Daoy (cell line): ENCODE measurements around the gene LRRC38. TPM values are rescaled to one million over a fixed set of nuclear protein-coding genes. Genes with fewer than 3 reads are reported as not detected.
A peak's percentile ranks its signal among the peaks of the same experiment; 100 is the strongest.
"Not testable (repeated sequence)": the region's sequence is repeated elsewhere in the genome, so short reads cannot be mapped to it uniquely, and the experiment has no call there.

ENCODE experiments used
- DNase-seq: peaks from one replicate; pipeline ENCODE4 v3.0.0-alpha.2; 2015; ENCODE audit warnings: low read depth
- total RNA-seq: library from RNA; depleted of rRNA; stranded (reverse); fragments of >200 nt; shearing (Covaris generic); gene quantifications from 2 replicates; pipeline ENCODE4 v1.2.3, GENCODE V29; 2014; rRNA removed

LRRC38 gene
- total RNA-seq, 1 experiment from 2014 or later = not detected

GRCh38 chr1:13465515-13465914 is 48.3 kb downstream of the LRRC38 start:
- no peak for DNase-seq

- no peak for DNase-seq
Observed at GRCh38 chr1:13462682-13463081, 51.1 kb downstream of the LRRC38 start.

- no peak for DNase-seq
Observed at GRCh38 chr1:13461977-13462376, 51.8 kb downstream of the LRRC38 start.

- no peak for DNase-seq
Observed at GRCh38 chr1:13456904-13457532, 56.8 kb downstream of the LRRC38 start.

GRCh38 chr1:13451399-13451965 is 62.3 kb downstream of the LRRC38 start:
- DNase-seq = peak; percentile 13

GRCh38 chr1:13450204-13450603 is 63.6 kb downstream of the LRRC38 start:
- DNase-seq = no peak

GRCh38 chr1:13443335-13443979 is 70.3 kb downstream of the LRRC38 start:
- DNase-seq = no peak

- DNase-seq = not testable (repeated sequence)
Observed at GRCh38 chr1:13439104-13439783, 74.6 kb downstream of the LRRC38 start.

- no peak for DNase-seq
Observed at GRCh38 chr1:13435458-13435857, 78.3 kb downstream of the LRRC38 start.

GRCh38 chr1:13433694-13434358 is 80.0 kb downstream of the LRRC38 start:
- not testable (repeated sequence) for DNase-seq

GRCh38 chr1:13432251-13432650 is 81.6 kb downstream of the LRRC38 start:
- DNase-seq = no peak

GRCh38 chr1:13430495-13430894 is 83.3 kb downstream of the LRRC38 start:
- DNase-seq = no peak

Other genes starting within 250 kb of the LRRC38 start
- gene PRAMEF8, start 228.9 kb downstream of the LRRC38 start, total RNA-seq = not detected in 2 replicates
- gene PRAMEF33, start 210.5 kb downstream of the LRRC38 start, total RNA-seq = not detected in 2 replicates
- gene PRAMEF15, start 198.4 kb downstream of the LRRC38 start, total RNA-seq = not detected in 2 replicates
- gene PRAMEF14, start 166.9 kb downstream of the LRRC38 start, total RNA-seq = not detected in 2 replicates
- not detected in 2 replicates for gene PRAMEF19, start 142.1 kb downstream of the LRRC38 start, total RNA-seq
- gene PRAMEF17, start 124.4 kb downstream of the LRRC38 start, total RNA-seq = not detected in 2 replicates
- gene PRAMEF20, start 103.6 kb downstream of the LRRC38 start, total RNA-seq = not detected in 2 replicates
- gene PDPN, start 69.8 kb upstream of the LRRC38 start, total RNA-seq = 19.6 and 30.1 TPM in 2 replicates
- gene PRDM2, start 186.2 kb upstream of the LRRC38 start, total RNA-seq = 11.0 and 12.2 TPM in 2 replicates